ENCODE results near the gene ARHGEF38.
"Not testable (repeated sequence)": the region's sequence is repeated elsewhere in the genome, so short reads cannot be mapped to it uniquely, and the experiment has no call there.

ARHGEF38 gene

GRCh38 chr4:105659190-105659589 is 106.8 kb downstream of the ARHGEF38 start:
- no peak for DNase-seq

DNA sequence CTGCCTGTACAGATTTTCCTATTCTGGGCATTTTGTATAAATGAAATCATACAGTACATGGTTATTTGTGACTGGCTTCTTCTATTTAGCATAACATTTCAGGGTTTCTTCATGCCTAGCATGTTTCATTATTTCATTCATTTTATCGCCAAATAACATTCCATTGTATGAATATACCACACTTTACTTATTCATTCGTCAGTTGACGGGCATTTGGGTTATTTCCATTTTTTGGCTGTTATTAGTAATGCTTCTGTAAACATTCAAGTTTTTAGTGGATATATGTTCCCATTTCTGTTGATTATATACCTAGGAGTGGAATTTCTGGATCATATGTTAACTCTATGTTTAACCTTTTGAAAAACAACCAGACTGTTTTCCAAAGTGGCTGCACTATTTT is 108.6 kb downstream of the ARHGEF38 start:
- DNase-seq: no peak

DNA sequence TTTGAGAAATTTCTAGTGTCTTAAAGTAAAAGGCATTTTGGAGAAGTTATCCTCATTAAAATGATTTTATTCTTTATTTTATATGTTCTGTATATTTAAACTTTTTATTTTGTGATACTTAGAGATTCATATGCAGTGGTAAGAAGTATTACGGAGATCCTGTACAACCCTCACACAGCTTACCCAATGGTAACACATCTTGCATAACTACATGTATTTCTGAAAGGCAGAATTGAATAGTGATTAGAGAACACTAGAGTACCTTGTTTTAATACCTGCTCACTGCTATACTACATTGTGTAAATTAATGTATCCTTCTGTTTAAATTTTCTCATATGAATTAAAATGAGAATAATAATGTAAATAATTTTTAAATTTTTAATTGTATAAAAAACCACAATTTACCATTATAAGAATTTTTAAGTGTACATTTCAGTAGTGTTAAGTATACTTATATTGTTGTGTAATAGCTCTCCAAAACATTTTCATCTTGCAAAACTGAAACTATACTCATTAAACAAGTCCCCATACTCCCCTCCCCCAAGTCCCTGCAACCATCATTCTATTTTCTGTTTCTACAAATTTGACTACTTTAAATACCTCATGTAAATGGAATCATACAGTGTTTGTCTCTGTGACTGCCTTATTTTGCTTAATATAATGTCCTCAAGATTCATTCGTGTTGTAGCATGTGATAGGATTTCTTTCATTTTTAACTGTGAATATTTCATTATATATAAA is 110.7 kb downstream of the ARHGEF38 start:
- no peak for DNase-seq

- DNase-seq: no peak
These were observed 114.3 kb downstream of the ARHGEF38 start for GRCh38 chr4:105666693-105667092.

DNA sequence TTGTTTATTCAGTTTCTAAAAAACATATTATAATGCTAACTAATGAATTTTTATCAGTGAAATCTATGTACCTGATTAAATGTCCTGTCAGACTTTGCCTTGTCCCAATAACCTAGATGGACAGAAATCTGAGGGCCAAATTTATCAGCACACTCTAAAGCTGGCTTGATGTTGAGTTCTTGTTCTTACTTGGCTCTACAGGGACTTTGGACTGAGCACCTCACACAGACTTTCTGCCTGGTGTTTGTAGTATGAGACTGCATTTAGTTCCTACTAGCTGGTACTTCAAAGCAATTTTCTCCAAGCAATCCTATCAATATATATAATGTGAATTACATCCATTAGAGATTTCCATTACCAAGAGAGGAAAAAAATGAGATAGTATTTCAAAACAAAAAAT is 118.3 kb downstream of the ARHGEF38 start:
- no peak for DNase-seq

- DNase-seq: no peak
These were observed 118.9 kb downstream of the ARHGEF38 start for GRCh38 chr4:105671301-105671700.

GRCh38 chr4:105674011-105674410 is 121.6 kb downstream of the ARHGEF38 start:
- DNase-seq: no peak

DNA sequence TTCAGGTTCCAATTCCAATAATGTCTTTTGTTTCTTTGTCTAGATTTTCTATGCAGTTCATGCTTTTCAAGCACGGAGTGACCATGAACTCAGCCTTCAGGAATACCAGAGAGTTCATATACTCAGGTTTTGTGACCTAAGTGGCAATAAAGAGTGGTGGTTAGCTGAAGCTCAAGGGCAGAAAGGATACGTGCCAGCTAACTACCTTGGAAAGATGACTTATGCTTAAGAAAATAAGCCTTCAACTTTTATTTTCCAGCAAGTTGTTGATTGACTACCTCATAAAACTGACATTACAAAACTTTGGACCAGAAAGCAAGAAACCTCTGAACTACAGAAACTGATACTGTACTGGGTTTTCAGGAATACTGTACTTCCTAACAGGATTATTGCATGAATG is 125.3 kb downstream of the ARHGEF38 start:
- DNase-seq: no peak

DNA sequence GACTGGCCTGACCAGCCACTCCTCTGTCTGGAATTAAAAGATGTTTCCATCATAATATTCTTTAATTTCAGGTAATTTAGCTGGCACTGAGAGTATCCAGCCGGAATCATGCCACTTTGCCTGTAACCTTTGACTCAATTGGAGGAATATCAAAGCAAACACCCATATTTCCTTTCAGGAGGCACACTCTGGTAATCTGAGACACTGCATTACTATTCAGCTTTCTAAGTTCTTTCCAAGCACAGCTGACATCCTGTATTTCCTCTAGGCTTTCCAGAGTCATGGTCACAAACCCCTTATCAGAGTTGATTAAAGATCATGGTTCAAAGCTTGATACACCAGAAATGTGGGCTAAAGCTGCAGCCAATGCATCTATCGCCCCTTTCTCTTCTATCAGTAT is 126.8 kb downstream of the ARHGEF38 start:
- no peak for DNase-seq

- DNase-seq: no peak
These were observed 130.6 kb downstream of the ARHGEF38 start for GRCh38 chr4:105683038-105683437.

- DNase-seq: no peak
These were observed 134.2 kb downstream of the ARHGEF38 start for GRCh38 chr4:105686571-105686970.

GRCh38 chr4:105694812-105695211 is 142.4 kb downstream of the ARHGEF38 start:
- DNase-seq: not testable (repeated sequence)

DNA sequence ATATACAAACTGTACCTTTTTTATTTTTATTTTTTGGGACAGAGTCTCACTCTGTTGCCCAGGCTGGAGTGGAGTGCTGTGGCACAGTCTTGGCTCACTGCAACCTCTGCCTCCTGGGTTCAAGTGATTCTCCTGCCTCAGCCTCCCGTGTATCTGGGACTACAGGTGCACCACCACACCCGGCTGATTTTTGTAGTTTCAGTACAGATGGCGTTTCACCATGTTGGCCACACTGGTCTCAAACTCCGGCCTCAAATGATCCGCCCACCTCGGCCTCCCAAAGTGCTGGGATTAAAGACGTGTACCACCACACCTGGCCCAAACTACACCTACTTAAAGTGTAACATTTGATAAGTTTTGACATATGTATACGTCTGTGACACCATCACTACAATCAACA is 143.4 kb downstream of the ARHGEF38 start:
- DNase-seq: not testable (repeated sequence)

GRCh38 chr4:105698607-105699006 is 146.2 kb downstream of the ARHGEF38 start:
- no peak for DNase-seq

DNA sequence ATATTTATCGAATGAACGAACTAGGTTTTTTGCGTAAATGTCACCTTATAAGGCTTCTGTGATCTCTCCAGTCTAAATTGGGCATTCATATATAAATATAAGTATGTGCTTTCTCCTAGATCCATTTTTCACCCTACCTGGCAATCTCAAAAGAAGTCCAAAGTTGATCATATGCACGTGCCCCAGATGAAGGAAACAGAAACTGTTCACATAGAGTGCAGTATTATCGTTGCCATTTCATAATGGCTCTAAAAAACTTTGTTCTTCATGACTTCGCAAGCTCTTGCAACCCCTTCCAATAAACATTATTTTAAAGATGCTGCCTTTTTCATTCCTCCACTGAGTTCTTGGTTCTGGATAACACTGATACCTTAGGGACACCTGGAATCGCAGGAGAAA is 155.4 kb downstream of the ARHGEF38 start:
- DNase-seq: peak; percentile 8

GRCh38 chr4:105708181-105709080 is 156.0 kb downstream of the ARHGEF38 start, which contains the start of the genes GSTCD and INTS12:
TSS of gene GSTCD (plus strand) at chr4:105708784. CDS start at chr4:105717614, 8,830 bp downstream.
TSS of gene INTS12 (minus strand) at chr4:105708689. CDS start at chr4:105700005, 8,684 bp downstream.
- peak; percentile 90 for DNase-seq

DNA sequence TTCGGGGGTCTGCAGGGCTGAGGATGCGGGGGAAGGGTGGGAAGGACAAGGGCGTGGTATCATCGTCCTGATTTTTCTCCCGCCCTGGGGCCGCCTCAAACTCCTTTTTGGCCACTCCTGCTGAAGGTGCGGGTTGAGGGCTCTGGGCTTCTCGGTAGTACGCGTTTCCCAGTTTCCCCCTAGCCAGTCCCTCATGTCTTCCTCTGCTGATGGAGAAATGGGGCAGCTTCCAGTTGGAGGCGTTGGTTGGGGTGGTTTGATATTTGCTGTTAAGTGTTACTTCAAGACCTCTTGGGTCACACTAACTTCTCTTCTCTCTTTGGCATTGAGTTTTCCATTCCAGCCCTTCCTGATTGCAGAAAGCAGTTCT is 156.6 kb downstream of the ARHGEF38 start:
- DNase-seq: peak; percentile 14

DNA sequence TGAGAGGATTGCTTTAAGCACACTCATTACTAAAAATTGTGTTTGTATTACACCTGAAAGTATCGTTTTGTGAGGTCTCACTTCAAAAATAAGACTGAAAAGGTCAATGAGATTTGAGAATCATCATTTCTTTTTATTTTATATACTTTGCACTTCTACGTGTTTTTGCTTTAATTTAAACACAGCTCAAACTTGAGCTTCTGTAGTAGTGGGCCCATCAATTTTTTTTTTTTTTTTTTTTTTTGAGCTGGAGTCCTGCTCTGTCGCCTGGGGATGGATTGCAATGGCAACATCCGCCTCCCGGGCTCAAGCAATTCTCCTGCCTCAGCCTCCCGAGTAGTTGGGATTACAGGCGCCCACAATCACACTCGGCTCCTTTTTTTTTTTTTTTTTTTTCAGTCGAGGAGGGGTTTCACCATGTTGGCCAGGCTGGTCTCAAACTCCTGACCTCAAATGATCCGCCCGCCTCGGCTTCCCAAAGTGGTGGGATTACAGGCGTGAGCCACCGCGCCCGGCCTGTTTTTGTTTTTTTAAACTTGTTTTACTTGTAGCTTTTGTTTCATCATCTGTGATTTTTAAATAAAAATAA is 157.7 kb downstream of the ARHGEF38 start:
- no peak for DNase-seq

GRCh38 chr4:105710678-105711077 is 158.3 kb downstream of the ARHGEF38 start:
- no peak for DNase-seq

GRCh38 chr4:105712766-105713165 is 160.3 kb downstream of the ARHGEF38 start:
- DNase-seq: no peak

DNA sequence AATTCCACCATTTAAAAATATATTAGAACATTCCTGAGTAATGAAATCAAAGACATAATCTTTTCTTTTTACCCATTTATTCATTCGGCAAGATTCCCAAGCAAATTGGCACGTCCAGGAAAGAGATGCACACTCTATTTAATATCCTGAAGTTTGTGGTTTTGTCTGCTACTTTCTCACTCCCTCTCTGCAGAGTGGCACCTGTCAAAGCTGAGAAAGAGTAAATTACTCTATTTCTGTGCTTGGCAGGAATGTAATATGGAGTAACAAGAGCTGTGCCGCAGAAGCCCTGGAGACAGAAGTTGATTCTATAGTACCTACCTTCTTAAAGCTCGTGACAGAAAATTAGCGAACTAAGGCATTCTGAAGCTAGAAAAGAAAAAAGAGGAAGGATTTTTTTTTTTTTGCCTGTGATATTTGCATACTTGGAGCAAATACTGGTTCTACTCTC is 161.7 kb downstream of the ARHGEF38 start:
- no peak for DNase-seq

- no peak for DNase-seq
These were observed 162.5 kb downstream of the ARHGEF38 start for GRCh38 chr4:105714932-105715331.

DNA sequence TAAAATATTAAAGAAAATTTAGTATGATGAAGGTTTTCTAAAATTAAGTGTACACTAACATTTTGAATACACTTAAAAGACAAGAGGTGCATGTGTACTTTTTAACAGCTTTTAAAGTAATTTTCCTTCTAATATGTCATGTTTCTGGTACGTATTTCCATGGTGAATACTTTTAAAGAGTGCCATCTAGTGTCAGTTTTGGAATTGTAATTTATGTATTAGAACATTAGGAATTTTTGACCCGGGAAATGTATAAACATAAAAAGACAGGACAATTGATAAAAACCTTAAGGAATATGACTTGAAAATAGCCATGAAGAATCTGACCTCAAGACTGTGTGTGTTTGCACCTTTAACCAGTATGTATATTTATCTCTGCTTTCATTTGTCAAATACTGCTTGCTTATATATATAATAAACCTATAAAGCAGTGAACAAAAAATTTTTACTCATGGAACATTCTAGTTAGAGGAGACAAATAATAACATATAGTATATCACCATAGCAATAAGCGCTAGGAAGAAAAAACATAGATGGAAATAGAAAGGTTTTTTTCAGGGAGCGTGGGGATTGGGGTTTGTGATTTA is 163.4 kb downstream of the ARHGEF38 start:
- DNase-seq: peak; percentile 30
